GM06990 (cell line): Measurements from ENCODE around the gene C2CD4B.

Experiments
- DNase-seq: peaks from one replicate; pipeline ENCODE4 v3.0.0-alpha.2; 2011; ENCODE audit not compliant: insufficient read length; ENCODE audit errors: extremely low read depth
- H3K27me3 ChIP-seq: replicated peaks from 2 replicates; pipeline ENCODE4 v1.6.0; 2011; ENCODE audit warnings: low read length; ENCODE audit not compliant: control insufficient read depth, insufficient read depth
- H3K36me3 ChIP-seq: 2 replicates; pipeline ENCODE4 v1.5.1; 2011; ENCODE audit warnings: low read length; ENCODE audit not compliant: control insufficient read depth, insufficient read depth
- H3K4me3 ChIP-seq: replicated peaks from 2 replicates; pipeline ENCODE4 v1.5.1; 2011; ENCODE audit warnings: low read depth, mild to moderate bottlenecking, control low read depth, low read length
- CTCF ChIP-seq: IDR thresholded peaks from 2 replicates; pipeline ENCODE4 v1.5.1; 2011; ENCODE audit warnings: low read length, control low read depth, mild to moderate bottlenecking, inconsistent platforms; ENCODE audit not compliant: insufficient read depth, poor library complexity, severe bottlenecking

The C2CD4B gene

GRCh38 chr15:62164396-62165103 lies 535 bp downstream of the C2CD4B start:
- peak; percentile 2 for DNase-seq
- Histone ChIP-seq H3K27me3 (no peaks in the 10 kb centered on the region; the same call in none of the 2 replicates), H3K36me3 (no peaks in the 10 kb centered on the region), H3K4me3 (0 out of 2 replicates have a peak overlapping the region, but pooled peaks have one; percentile 8)
- no peak for TF ChIP-seq CTCF

- H3K4me3 ChIP-seq, result no peak overlapping the region
- H3K27me3 ChIP-seq, result no peaks in the 10 kb centered on the region; the same call in none of the 2 replicates
- no peaks in the 10 kb centered on the region for H3K36me3 ChIP-seq
- peak; percentile 0 for DNase-seq
- TF ChIP-seq CTCF, result no peak
Measured at GRCh38 chr15:62164014-62164395, 1.1 kb downstream of the C2CD4B start.

GRCh38 chr15:62163397-62164013 lies 1.6 kb downstream of the C2CD4B start:
- no peaks in the 10 kb centered on the region; the same call in none of the 2 replicates for H3K27me3 ChIP-seq
- H3K36me3 ChIP-seq, result no peaks in the 10 kb centered on the region
- TF ChIP-seq CTCF, result no peak
- no peak overlapping the region for H3K4me3 ChIP-seq
- DNase-seq, result no peak

GRCh38 chr15:62153228-62153627 lies 11.9 kb downstream of the C2CD4B start:
- no peaks in the 10 kb centered on the region for H3K27me3 ChIP-seq
- no peak for TF ChIP-seq CTCF
- H3K4me3 ChIP-seq, result no peak overlapping the region
- no peak for DNase-seq
- no peaks in the 10 kb centered on the region for H3K36me3 ChIP-seq

GRCh38 chr15:62150445-62150844 lies 14.6 kb downstream of the C2CD4B start:
- no peak for TF ChIP-seq CTCF
- H3K36me3 ChIP-seq, result no peaks in the 10 kb centered on the region
- DNase-seq, result no peak
- H3K27me3 ChIP-seq, result no peaks in the 10 kb centered on the region
- no peak overlapping the region for H3K4me3 ChIP-seq

GRCh38 chr15:62149729-62150128 lies 15.4 kb downstream of the C2CD4B start:
- no peak for DNase-seq
- Histone ChIP-seq H3K36me3 (no peaks in the 10 kb centered on the region), H3K27me3 (no peaks in the 10 kb centered on the region), H3K4me3 (no peak overlapping the region)
- no peak for TF ChIP-seq CTCF
